Adipocyte (in vitro differentiated cells): ENCODE data around the gene RNLS.

Experiments used
- DNase-seq: peaks from one replicate; pipeline ENCODE4 v3.0.0-alpha.2; 2015; ENCODE audit warnings: low read depth
- H3K27me3 ChIP-seq: replicated peaks from 2 replicates; pipeline ENCODE4 v1.7.0; 2013; ENCODE audit warnings: mild to moderate bottlenecking, low read length, moderate library complexity; ENCODE audit not compliant: control insufficient read depth, insufficient read depth
- H3K36me3 ChIP-seq: 2 replicates; pipeline ENCODE4 v1.7.0; 2013; ENCODE audit warnings: low read length, mild to moderate bottlenecking, moderate library complexity; ENCODE audit not compliant: control insufficient read depth, insufficient read depth, severe bottlenecking
- H3K4me1 ChIP-seq: 2 replicates; pipeline ENCODE4 v1.7.0; 2013; ENCODE audit warnings: mild to moderate bottlenecking, low read length, moderate library complexity; ENCODE audit not compliant: control insufficient read depth, insufficient read depth
- H3K4me3 ChIP-seq: 2 replicates; pipeline ENCODE4 v1.7.0; 2013; ENCODE audit warnings: mild to moderate bottlenecking, low read length, moderate library complexity
- H3K9ac ChIP-seq: 2 replicates; pipeline ENCODE4 v1.7.0; 2013; ENCODE audit warnings: mild to moderate bottlenecking, low read length, moderate library complexity
- H3K9me3 ChIP-seq: 2 replicates; pipeline ENCODE4 v1.7.0; 2013; ENCODE audit warnings: mild to moderate bottlenecking, low read length, moderate library complexity; ENCODE audit not compliant: control insufficient read depth

Gene RNLS

GRCh38 chr10:88582806-88583583 is at the start of gene RNLS:
Gene RNLS (minus strand): TSS chr10:88583318.
- Histone ChIP-seq H3K36me3 (no peaks in the 10 kb centered on the region), H3K9ac (peak within 1 kb of the TSS; percentile 98), H3K9me3 (no peaks in the 10 kb centered on the region), H3K4me1 (peaks cover 3% of the 10 kb centered on the region), H3K4me3 (peak within 1 kb of the TSS; percentile 94), H3K27me3 (no peaks in the 10 kb centered on the region)
- peak; percentile 68 for DNase-seq

GRCh38 chr10:88624840-88625239 is 41.7 kb upstream of the RNLS start:
- Histone ChIP-seq H3K4me3 (no peak overlapping the region), H3K36me3 (no peaks in the 10 kb centered on the region), H3K9ac (no peak overlapping the region), H3K4me1 (peaks cover 16% of the 10 kb centered on the region), H3K9me3 (peaks cover 8% of the 10 kb centered on the region), H3K27me3 (no peaks in the 10 kb centered on the region)
- DNase-seq: no peak

GRCh38 chr10:88623835-88624234 is 40.7 kb upstream of the RNLS start:
- peaks cover 5% of the 10 kb centered on the region for H3K9me3 ChIP-seq
- H3K36me3 ChIP-seq: no peaks in the 10 kb centered on the region

GRCh38 chr10:88620441-88620840 is 37.3 kb upstream of the RNLS start:
- Histone ChIP-seq H3K4me3 (no peak overlapping the region), H3K4me1 (peaks cover 43% of the 10 kb centered on the region), H3K27me3 (no peaks in the 10 kb centered on the region), H3K36me3 (no peaks in the 10 kb centered on the region), H3K9me3 (peaks cover 5% of the 10 kb centered on the region), H3K9ac (no peak overlapping the region)
- no peak for DNase-seq

More at GRCh38 chr10:88623835-88624234, 40.7 kb upstream of the RNLS start:
- H3K27me3 ChIP-seq: no peaks in the 10 kb centered on the region
- H3K4me1 ChIP-seq: peaks cover 18% of the 10 kb centered on the region
- H3K4me3 ChIP-seq: no peak overlapping the region
- no peak for DNase-seq
- no peak overlapping the region for H3K9ac ChIP-seq

- no peak for DNase-seq
- Histone ChIP-seq H3K4me3 (no peak overlapping the region), H3K4me1 (peaks cover 32% of the 10 kb centered on the region), H3K9ac (peak overlapping the region; percentile 26), H3K36me3 (no peaks in the 10 kb centered on the region), H3K9me3 (peaks cover 5% of the 10 kb centered on the region), H3K27me3 (no peaks in the 10 kb centered on the region)
These were observed 35.4 kb upstream of the RNLS start for GRCh38 chr10:88618496-88618895.

- Histone ChIP-seq H3K4me3 (no peak overlapping the region), H3K9ac (peak overlapping the region; percentile 26), H3K36me3 (no peaks in the 10 kb centered on the region), H3K4me1 (peaks cover 27% of the 10 kb centered on the region), H3K27me3 (no peaks in the 10 kb centered on the region), H3K9me3 (peaks cover 5% of the 10 kb centered on the region)
- DNase-seq: no peak
These were observed 34.7 kb upstream of the RNLS start for GRCh38 chr10:88617772-88618300.

GRCh38 chr10:88616250-88616977 is 33.3 kb upstream of the RNLS start:
- no peak for DNase-seq
- Histone ChIP-seq H3K4me3 (no peak overlapping the region), H3K36me3 (no peaks in the 10 kb centered on the region), H3K27me3 (no peaks in the 10 kb centered on the region), H3K9ac (no peak overlapping the region), H3K9me3 (peaks cover 5% of the 10 kb centered on the region), H3K4me1 (peaks cover 27% of the 10 kb centered on the region)

- no peak overlapping the region for H3K9ac ChIP-seq
- no peaks in the 10 kb centered on the region for H3K27me3 ChIP-seq
These were observed 25.7 kb upstream of the RNLS start for GRCh38 chr10:88608780-88609179.

GRCh38 chr10:88608052-88608732 is 25.1 kb upstream of the RNLS start:
- no peaks in the 10 kb centered on the region for H3K36me3 ChIP-seq
- H3K4me3 ChIP-seq: no peak overlapping the region
- no peaks in the 10 kb centered on the region for H3K27me3 ChIP-seq
- H3K9ac ChIP-seq: no peak overlapping the region
- no peak for DNase-seq
- peaks cover 3% of the 10 kb centered on the region for H3K4me1 ChIP-seq
- no peaks in the 10 kb centered on the region for H3K9me3 ChIP-seq

More at GRCh38 chr10:88608780-88609179, 25.7 kb upstream of the RNLS start:
- Histone ChIP-seq H3K36me3 (no peaks in the 10 kb centered on the region), H3K4me3 (no peak overlapping the region), H3K4me1 (peaks cover 3% of the 10 kb centered on the region), H3K9me3 (no peaks in the 10 kb centered on the region)
- DNase-seq: no peak

- Histone ChIP-seq H3K27me3 (no peaks in the 10 kb centered on the region), H3K9me3 (no peaks in the 10 kb centered on the region), H3K4me3 (no peak overlapping the region), H3K4me1 (no peaks in the 10 kb centered on the region), H3K36me3 (no peaks in the 10 kb centered on the region), H3K9ac (no peak overlapping the region)
- no peak for DNase-seq
These were observed 14.9 kb upstream of the RNLS start for GRCh38 chr10:88598055-88598454.

- Histone ChIP-seq H3K27me3 (no peaks in the 10 kb centered on the region), H3K4me3 (no peak overlapping the region), H3K9me3 (no peaks in the 10 kb centered on the region), H3K9ac (no peak overlapping the region), H3K36me3 (no peaks in the 10 kb centered on the region), H3K4me1 (no peaks in the 10 kb centered on the region)
- no peak for DNase-seq
These were observed 11.4 kb upstream of the RNLS start for GRCh38 chr10:88594482-88594881.
